ENCODE results near the gene TOMM40L.

TOMM40L gene

DNA sequence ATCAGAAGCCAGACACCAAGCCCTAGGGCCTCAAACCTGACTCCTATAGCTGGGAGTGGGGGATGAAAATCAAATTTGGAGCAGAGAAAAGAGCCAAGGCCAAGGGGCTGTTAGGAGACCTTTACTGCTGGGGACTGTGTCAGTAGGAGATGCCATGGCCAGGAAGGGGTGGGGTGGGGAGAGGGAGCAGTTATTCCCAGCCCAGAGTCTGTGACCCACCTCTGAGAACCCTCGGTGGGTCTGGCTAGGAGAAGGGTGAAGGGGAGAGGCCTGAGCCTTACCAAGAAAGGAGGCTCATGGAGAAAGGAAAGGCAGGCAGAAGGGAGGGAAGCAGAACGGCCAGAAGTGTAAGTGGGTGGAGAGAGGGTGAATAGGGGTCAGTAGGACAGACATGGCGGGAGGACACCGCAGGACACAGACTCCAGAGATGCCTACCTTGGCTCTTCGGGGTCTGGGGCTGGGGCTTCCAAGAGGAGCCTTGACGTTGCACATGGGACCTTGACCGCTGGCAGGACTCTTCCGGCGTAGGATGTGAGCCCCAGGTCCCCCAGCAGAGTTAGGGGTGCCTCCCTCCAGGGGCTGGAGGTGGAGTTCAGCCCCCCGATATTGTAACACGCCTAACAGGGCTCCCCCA lies 28.2 kb upstream of the TOMM40L start:
- no peak for DNase-seq

DNA sequence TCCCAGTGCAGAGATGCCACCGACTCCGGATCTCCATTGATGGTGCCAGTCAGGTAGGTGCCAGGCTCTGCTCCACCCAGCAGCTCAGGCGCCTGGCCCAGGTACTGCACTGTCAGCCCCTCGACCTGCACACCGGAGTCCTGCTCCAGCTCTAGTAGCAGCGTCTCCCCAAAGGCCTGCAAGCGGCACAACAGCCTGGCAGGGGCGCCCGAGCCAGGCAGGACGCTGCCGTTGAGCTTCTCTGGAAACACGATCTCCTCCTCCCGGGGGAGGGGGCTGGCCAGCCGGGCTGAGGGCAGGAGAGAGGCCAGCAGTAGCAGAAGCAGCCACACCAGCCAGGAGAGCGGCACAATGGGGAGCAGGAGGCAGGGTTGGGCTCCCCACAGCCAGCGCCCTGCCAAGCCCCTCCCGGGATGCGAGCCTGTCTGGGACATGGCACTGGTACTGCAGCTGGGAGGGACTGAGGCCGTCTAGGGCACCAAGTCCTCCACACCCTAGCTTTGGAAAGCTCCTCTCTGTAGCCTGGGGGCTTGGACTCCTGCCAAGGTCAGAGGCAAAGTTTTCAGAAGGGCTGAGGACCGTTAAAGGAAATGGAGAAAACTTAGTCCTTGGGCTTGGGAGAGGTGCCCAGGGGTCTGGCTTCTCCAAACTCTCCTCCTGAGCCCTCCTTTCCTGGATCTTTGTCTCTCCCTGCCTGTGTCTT lies 27.5 kb upstream of the TOMM40L start:
- DNase-seq = peak; percentile 43 to 67

- no peak for DNase-seq
Observed at GRCh38 chr1:161198897-161199431, 26.9 kb upstream of the TOMM40L start, which contains the start of gene ADAMTS4. ADAMTS4 (minus strand) TSS chr1:161199054; CDS start chr1:161198627, 427 bp downstream.

DNA sequence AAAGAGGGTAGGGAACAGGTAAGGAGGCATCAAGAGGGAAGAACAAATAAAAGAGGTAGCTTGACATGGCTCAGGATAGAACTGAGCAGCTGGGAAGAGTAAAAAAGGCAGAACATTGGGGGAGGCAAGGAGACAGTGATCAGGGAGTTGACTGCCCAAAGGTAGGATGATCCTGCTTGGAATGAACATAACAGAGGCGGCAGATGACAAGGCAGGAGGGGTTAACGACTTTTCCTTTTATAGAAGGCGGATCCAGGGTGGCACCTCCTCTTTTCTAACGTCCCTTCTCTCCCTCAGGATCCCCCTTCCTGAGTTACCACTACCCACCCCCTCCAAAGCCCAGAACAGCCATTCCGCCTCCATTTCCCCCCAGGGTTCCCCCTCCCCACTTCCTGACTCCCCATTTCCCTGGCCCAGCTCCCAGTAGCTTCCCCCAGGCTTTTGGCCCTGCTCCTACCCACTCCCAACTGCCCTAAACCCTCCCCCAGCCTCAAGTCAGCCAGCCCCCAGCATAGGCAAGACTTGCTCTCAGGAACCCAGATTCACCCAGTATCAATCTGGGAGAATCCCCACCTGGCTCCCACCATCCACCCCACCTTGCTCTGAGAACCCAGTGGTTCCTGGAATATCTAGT lies 26.2 kb upstream of the TOMM40L start:
- DNase-seq = no peak

DNA sequence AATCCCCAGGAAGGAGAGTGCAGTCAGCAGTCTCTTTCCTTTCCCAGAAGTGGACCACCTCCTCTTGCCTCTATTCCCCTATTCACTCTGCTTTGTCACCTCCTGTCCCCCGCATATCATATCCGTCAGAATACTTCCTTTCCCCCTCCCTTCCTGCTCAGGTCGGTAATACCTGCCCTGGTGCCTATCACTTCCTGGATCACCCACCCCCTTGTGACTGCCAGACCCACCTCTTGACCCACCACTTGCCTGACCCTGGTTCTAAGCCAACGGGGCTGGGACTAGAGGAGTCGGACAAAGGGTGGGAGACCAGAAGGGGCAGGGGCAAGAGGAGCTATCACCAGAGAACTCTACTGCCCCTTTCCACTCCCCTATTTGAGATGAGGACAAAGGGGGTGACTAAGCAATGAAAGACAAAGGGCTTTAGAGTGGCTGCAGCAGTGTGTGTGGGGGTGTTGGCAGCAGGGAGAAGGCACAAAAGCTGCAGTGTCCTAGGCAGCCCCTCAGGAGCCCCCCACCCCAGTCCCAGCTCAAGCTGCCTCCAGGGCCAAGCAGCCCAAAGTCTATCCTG lies 25.4 kb upstream of the TOMM40L start:
- no peak for DNase-seq

DNA sequence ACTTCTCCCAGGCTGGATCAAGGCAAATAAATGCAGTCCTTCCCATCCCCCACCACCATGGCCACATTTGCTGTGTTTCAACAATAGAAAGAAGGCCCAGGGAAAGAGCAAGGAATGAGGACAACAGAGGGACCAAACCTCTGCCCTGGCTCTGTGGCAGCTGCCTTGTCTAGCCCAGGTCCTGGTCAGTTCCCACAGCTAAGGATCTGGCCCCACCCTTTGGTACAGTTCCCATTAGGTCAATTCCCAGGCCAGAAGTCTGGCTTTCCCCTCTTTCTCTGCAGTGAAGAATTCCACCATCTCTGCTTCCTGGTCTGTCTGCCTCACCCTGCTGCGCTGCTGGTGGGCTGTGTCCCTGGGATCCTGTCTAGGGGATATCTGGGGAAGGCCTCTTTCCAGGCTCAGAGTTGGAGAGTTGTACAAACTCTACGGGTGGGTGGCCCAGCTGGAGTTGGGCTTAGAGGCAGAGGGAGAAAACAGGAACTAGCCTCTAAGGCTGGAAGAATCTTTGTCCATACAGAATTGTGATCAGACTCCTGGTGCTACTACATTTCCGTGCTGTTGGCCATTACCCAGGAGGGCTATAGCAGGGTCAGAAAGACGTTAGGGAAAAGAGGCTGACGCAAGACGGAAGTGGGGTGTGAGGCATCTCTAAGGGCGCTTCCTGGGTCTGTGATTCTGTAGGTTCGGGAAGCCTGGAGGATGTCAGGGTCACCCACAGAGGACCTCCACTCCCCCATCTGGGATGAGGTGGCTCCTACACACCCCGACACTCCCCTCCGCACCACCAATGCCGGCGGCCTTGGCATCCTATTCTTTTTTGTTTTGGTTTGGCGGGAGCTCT lies 24.6 kb upstream of the TOMM40L start:
- DNase-seq = no peak

DNA sequence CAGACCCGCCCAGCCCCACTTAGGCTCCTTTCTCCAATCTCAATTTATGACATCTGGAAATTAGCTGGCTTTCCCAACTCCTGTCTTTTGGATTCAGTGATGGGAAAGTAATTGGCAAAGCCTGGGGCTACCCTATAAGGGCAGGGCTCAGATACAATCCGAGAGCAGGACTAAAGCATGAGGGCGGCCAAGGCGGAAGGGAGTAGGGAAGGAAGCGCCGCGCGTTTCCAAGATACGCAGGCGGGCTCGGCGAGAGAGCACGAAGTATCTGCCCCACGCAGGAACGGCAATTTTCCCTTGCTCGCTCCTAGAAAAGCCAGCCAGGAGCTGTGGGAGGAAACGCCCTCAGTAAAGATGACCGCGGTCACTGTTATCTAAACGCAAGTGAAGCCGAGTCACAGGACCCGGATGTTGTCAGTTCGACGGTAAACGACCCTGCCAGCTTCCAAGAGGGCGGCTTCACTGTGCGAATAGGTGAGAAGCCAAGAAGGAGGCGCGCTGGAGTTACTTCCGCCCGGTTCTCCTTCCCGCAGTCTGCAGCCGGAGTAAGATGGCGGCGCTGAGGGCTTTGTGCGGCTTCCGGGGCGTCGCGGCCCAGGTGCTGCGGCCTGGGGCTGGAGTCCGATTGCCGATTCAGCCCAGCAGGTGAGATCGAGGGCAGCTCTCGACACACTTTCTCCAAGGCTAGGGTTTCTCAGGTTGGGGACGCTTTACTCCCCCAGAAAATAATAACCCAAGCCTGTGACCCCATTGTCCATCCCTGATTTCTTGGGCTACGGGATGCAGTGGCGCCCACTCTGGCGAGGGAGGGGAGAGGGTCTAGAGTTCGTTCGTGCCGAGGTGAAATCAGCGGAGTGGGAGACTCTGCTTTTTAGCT lies 23.8 kb upstream of the TOMM40L start, which contains the start of gene NDUFS2:
Gene NDUFS2 (plus strand): TSS at position 532 of the 877 bp plus-strand sequence. CDS start 19 bp downstream, at position 551.
- peak; percentile 97 to 98 for DNase-seq

DNA sequence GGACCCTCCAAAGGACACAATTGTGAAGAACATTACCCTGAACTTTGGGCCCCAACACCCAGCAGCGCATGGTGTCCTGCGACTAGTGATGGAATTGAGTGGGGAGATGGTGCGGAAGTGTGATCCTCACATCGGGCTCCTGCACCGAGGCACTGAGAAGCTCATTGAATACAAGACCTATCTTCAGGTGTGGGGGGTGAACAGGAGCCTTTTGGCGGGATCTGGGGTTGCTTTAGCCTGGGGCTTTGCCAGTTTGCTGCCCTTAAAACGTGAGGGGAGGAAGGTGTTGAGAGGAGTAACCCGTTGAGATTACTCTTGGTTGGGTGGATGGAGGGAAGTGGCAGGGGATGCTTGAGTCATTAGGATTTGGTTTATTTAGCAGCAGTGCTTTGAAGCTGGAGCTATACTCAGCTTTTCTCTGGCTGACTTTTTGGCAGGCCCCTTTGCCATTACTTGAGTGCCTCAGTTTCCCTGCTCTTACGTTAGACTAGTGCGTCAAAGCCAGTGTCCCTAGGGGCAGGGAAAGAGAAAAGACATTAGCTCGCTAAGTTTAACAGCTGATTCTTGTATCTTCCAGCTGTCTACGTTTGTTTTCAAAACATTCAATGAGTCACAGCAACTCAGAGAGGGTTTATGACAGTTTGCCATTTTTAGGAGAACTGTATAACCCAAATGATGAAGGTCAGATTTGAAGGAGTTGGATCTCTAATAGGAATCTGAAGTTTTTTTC lies 19.3 kb upstream of the TOMM40L start:
- DNase-seq = no peak

DNA sequence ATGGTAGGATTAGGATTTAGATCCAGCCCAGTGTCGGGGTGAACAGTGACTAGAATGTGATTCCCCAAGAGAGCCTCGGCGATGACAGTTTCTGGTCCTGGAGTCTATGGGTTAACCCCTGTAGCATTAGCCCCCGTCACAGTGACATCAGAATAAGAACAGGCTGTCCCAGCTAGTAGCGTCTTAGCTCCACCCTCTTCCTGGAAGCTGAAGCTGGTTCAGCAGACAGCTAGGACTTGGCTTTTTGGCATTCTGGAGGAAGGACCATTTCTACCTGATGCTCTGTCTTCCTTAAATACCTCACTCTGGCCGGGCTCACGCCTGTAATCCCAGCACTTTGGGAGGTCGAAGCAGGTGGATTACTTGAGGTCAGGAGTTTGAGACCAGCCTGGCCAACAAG lies 18.7 kb upstream of the TOMM40L start:
- no peak for DNase-seq

GRCh38 chr1:161209790-161210409 lies 16.0 kb upstream of the TOMM40L start:
- peak; percentile 53 to 71 for DNase-seq

DNA sequence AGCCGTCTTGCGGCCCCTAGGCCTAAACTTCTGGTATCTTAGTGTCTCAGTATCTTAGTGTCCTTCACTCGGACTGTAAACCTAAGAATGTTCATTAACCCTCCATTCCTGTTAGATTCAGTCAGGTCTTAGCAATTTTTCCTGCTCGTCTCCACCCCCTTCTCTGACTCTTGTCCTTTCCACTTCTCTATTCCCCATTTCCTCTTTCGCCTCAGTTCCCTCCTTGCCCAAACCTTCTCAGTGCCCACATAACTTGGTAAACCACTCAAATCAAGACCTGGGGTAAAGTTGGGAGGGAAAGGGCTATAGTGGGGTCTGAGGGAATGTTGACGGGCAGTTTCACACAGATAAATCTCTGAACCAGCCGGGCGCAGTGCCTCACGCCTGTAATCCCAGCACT lies 11.5 kb upstream of the TOMM40L start:
- no peak for DNase-seq

- no peak for DNase-seq
Observed at GRCh38 chr1:161215076-161215475, 10.8 kb upstream of the TOMM40L start, which contains the start of gene FCER1G. FCER1G (plus strand) TSS chr1:161215295; CDS start chr1:161215322, 27 bp downstream.

DNA sequence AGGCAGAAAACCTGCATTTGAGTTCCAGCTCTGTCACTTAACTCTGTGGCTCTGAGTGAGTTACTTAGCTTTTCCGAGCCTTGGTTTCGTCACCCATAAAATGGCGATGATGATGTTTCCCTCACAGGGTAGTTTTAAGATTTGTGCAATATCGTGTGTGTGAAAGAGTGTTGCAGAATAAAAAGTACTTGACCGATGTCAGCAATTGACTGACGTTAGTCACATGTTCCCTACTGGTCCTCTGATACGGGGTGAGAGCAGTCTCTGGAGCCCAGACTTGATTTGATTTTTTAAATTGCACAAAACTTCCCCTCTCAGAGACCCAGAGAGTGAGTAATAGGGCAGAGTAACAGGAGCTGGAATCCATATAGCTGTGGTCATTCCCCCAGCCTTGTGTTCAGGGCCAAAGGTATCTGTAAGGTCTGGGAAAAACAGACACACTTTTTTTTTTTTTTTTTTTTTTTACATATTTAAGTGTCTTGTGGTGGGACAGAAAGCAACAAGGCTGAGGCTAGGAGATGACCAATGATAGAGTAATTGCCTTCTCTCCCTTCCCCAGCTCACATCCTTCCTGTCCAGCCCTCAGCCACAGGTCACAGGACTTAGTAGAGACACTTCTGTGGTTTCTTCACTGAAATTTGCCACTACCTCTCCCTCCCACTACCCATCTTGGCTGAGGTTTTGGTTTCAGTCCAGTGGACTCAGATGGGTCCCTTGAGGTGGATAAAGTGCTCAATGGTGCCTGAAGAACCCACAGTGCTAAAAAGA lies 8.7 kb upstream of the TOMM40L start:
- DNase-seq = no peak

GRCh38 chr1:161217831-161218230 lies 8.0 kb upstream of the TOMM40L start:
- no peak for DNase-seq

GRCh38 chr1:161218301-161219077 lies 7.4 kb upstream of the TOMM40L start:
- no peak for DNase-seq

DNA sequence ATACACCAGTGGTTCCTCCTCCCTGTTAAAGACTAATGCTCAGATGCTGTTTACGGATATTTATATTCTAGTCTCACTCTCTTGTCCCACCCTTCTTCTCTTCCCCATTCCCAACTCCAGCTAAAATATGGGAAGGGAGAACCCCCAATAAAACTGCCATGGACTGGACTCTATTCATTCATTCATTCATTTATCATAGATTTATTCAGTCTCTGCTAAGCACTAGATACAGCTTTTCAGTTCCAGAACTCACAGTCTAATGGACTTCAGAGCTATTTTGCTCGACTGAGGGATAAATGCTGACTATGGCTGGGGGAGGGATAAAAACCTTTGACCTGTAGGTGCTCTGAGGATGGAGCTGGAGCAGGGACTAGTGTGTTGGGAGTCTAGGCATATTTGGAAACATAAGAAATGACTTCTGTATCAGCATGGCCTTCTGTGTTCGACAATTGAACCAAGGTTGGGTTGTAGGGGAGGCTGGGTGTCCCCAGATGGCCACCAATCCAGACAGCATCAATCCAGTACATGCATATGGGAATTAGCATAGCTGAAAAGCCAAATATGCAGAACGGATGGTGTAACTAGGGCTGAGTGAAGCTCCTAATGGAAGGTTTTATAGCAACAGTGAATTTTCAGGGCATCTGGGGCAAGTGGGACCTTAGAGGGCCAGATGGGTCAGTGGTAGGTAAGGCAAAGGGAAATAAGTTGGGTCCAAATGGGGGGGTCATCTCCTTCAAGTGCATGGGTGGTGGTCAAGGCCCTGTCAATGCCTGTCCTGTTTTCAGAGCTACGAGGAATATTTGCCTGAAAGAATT lies 6.6 kb upstream of the TOMM40L start:
- no peak for DNase-seq

DNA sequence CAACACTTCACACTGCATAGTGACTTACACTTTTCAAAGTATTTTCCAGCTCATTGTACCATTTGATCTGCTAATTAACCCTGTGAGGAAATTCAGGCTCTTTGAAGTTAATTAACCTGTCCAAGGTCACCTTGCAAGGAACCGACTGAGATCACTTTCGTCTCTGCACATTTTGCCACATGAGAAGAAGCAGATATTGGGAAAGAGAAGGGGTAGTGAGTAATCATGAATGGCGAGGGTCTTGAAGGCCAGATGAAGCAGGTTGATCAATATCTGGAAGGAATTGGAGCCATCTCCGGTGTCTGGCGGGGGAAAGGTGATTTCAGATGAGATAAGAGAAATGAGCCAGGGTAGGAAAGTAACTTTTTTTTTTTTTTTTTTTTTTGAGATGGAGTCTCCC lies 5.9 kb upstream of the TOMM40L start:
- DNase-seq = no peak

All from NCI-H524 (cell line).